ENCODE measurements around the gene ZBTB40.

The ZBTB40 gene

DNA sequence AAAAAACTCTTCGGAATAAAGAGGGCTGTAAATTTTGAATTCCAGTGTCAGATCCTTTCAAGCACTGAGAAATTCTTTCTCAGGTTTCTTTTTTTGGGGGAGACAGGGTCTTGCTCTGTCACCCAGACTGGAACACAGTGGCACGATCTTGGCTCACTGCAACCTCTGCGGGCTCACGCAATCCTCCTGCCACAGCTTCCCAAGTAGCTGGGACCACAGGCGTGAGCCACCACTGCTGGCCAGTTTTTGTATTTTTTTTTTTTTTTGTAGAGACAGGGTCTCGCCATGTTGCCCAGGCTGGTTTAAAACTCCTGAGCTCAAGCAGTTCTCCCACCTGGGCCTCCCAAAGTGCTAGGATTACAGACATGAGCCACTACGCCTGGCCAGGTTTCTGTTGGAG is 76.8 kb downstream of the ZBTB40 start:
- Histone ChIP-seq H3K36me3 (ENCODE audit: control insufficient read depth, insufficient read depth, low read length) (no peaks in the 10 kb centered on the region), H3K9ac (ENCODE audit: low read depth, low read length) (no peak overlapping the region), H3K9me3 (ENCODE audit: control insufficient read depth, insufficient read depth, low read length) (no peaks in the 10 kb centered on the region), H3K4me3 (ENCODE audit: low read depth, low read length) (no peak overlapping the region), H3K4me1 (ENCODE audit: control insufficient read depth, insufficient read depth, low read length) (no peaks in the 10 kb centered on the region), H3K27me3 (ENCODE audit: control insufficient read depth, insufficient read depth, low read length) (no peaks in the 10 kb centered on the region)

- Histone ChIP-seq H3K9ac (ENCODE audit: low read depth, low read length) (no peak overlapping the region), H3K36me3 (ENCODE audit: control insufficient read depth, insufficient read depth, low read length) (no peaks in the 10 kb centered on the region), H3K9me3 (ENCODE audit: control insufficient read depth, insufficient read depth, low read length) (no peaks in the 10 kb centered on the region), H3K27me3 (ENCODE audit: control insufficient read depth, insufficient read depth, low read length) (no peaks in the 10 kb centered on the region), H3K4me3 (ENCODE audit: low read depth, low read length) (no peak overlapping the region), H3K4me1 (ENCODE audit: control insufficient read depth, insufficient read depth, low read length) (no peaks in the 10 kb centered on the region)
Measured at GRCh38 chr1:22529901-22530621, 78.4 kb downstream of the ZBTB40 start.

- Histone ChIP-seq H3K9me3 (ENCODE audit: control insufficient read depth, insufficient read depth, low read length) (no peaks in the 10 kb centered on the region), H3K4me3 (ENCODE audit: low read depth, low read length) (no peak overlapping the region), H3K4me1 (ENCODE audit: control insufficient read depth, insufficient read depth, low read length) (no peaks in the 10 kb centered on the region), H3K27me3 (ENCODE audit: control insufficient read depth, insufficient read depth, low read length) (no peaks in the 10 kb centered on the region), H3K36me3 (ENCODE audit: control insufficient read depth, insufficient read depth, low read length) (no peaks in the 10 kb centered on the region), H3K9ac (ENCODE audit: low read depth, low read length) (no peak overlapping the region)
Measured at GRCh38 chr1:22530715-22531114, 79.1 kb downstream of the ZBTB40 start.

DNA sequence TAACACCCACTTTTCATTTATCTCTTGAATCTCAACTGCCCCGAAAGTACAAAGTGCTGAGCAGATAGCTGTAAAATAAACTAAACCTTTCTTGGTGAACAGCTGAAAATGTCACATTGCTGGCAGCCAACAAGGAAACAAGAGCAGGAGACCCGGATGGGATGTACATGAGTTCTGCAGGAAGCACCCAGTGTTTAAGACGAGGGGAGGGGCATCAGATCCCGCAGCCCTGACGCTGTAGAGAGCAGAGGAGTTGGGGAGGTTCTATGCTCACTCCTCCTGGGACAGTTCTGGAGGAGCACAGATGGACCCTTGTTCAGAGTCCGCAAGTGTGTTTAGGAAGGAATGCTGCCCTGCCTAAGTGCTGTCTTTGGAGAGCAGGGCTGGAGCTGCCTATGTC is 79.6 kb downstream of the ZBTB40 start:
- Histone ChIP-seq H3K4me1 (ENCODE audit: control insufficient read depth, insufficient read depth, low read length) (no peaks in the 10 kb centered on the region), H3K36me3 (ENCODE audit: control insufficient read depth, insufficient read depth, low read length) (no peaks in the 10 kb centered on the region), H3K9ac (ENCODE audit: low read depth, low read length) (no peak overlapping the region), H3K4me3 (ENCODE audit: low read depth, low read length) (no peak overlapping the region), H3K9me3 (ENCODE audit: control insufficient read depth, insufficient read depth, low read length) (no peaks in the 10 kb centered on the region), H3K27me3 (ENCODE audit: control insufficient read depth, insufficient read depth, low read length) (no peaks in the 10 kb centered on the region)

GRCh38 chr1:22533244-22533895 is 81.7 kb downstream of the ZBTB40 start:
- H3K4me3 ChIP-seq (ENCODE audit: low read depth, low read length): no peak overlapping the region
- no peaks in the 10 kb centered on the region for H3K9me3 ChIP-seq (ENCODE audit: control insufficient read depth, insufficient read depth, low read length)
- no peaks in the 10 kb centered on the region for H3K36me3 ChIP-seq (ENCODE audit: control insufficient read depth, insufficient read depth, low read length)
- no peaks in the 10 kb centered on the region for H3K4me1 ChIP-seq (ENCODE audit: control insufficient read depth, insufficient read depth, low read length)
- H3K9ac ChIP-seq (ENCODE audit: low read depth, low read length): no peak overlapping the region
- no peaks in the 10 kb centered on the region for H3K27me3 ChIP-seq (ENCODE audit: control insufficient read depth, insufficient read depth, low read length)

GRCh38 chr1:22534951-22535350 is 83.3 kb downstream of the ZBTB40 start:
- no peak overlapping the region for H3K9ac ChIP-seq (ENCODE audit: low read depth, low read length)
- H3K4me1 ChIP-seq (ENCODE audit: control insufficient read depth, insufficient read depth, low read length): no peaks in the 10 kb centered on the region
- H3K4me3 ChIP-seq (ENCODE audit: low read depth, low read length): no peak overlapping the region
- H3K9me3 ChIP-seq (ENCODE audit: control insufficient read depth, insufficient read depth, low read length): no peaks in the 10 kb centered on the region
- H3K36me3 ChIP-seq (ENCODE audit: control insufficient read depth, insufficient read depth, low read length): no peaks in the 10 kb centered on the region
- no peaks in the 10 kb centered on the region for H3K27me3 ChIP-seq (ENCODE audit: control insufficient read depth, insufficient read depth, low read length)

DNA sequence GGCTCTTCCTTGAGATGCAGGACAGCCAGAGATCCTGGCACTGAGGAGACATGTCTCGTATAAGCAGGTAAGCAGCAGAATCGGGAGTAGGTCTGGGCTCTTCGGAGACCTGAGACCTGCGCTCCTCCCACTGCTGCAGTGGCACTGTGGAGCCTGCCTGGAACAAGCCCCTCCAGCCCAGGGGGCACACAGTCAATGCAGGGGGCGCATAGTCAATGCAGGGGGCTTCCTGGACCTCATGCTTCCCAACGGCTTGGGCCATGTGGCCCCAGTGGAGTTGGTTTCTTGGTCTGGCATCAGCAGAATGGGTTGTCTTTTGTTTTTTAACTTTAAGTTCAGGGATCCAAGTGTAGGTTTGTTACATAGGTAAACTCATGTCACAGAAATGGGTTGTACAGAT is 83.7 kb downstream of the ZBTB40 start:
- no peaks in the 10 kb centered on the region for H3K4me1 ChIP-seq (ENCODE audit: control insufficient read depth, insufficient read depth, low read length)
- H3K9me3 ChIP-seq (ENCODE audit: control insufficient read depth, insufficient read depth, low read length): no peaks in the 10 kb centered on the region
- H3K4me3 ChIP-seq (ENCODE audit: low read depth, low read length): no peak overlapping the region
- no peaks in the 10 kb centered on the region for H3K36me3 ChIP-seq (ENCODE audit: control insufficient read depth, insufficient read depth, low read length)
- H3K9ac ChIP-seq (ENCODE audit: low read depth, low read length): no peak overlapping the region
- no peaks in the 10 kb centered on the region for H3K27me3 ChIP-seq (ENCODE audit: control insufficient read depth, insufficient read depth, low read length)

- no peaks in the 10 kb centered on the region for H3K9me3 ChIP-seq (ENCODE audit: control insufficient read depth, insufficient read depth, low read length)
- no peaks in the 10 kb centered on the region for H3K4me1 ChIP-seq (ENCODE audit: control insufficient read depth, insufficient read depth, low read length)
- no peak overlapping the region for H3K9ac ChIP-seq (ENCODE audit: low read depth, low read length)
- no peak overlapping the region for H3K4me3 ChIP-seq (ENCODE audit: low read depth, low read length)
- no peaks in the 10 kb centered on the region for H3K36me3 ChIP-seq (ENCODE audit: control insufficient read depth, insufficient read depth, low read length)
- H3K27me3 ChIP-seq (ENCODE audit: control insufficient read depth, insufficient read depth, low read length): no peaks in the 10 kb centered on the region
Measured at GRCh38 chr1:22536506-22536905, 84.9 kb downstream of the ZBTB40 start.

- no peaks in the 10 kb centered on the region for H3K27me3 ChIP-seq (ENCODE audit: control insufficient read depth, insufficient read depth, low read length)
- no peaks in the 10 kb centered on the region for H3K9me3 ChIP-seq (ENCODE audit: control insufficient read depth, insufficient read depth, low read length)
- H3K4me1 ChIP-seq (ENCODE audit: control insufficient read depth, insufficient read depth, low read length): no peaks in the 10 kb centered on the region
- no peak overlapping the region for H3K9ac ChIP-seq (ENCODE audit: low read depth, low read length)
- no peaks in the 10 kb centered on the region for H3K36me3 ChIP-seq (ENCODE audit: control insufficient read depth, insufficient read depth, low read length)
- no peak overlapping the region for H3K4me3 ChIP-seq (ENCODE audit: low read depth, low read length)
Measured at GRCh38 chr1:22537441-22538139, 85.9 kb downstream of the ZBTB40 start.

- Histone ChIP-seq H3K36me3 (ENCODE audit: control insufficient read depth, insufficient read depth, low read length) (no peaks in the 10 kb centered on the region), H3K27me3 (ENCODE audit: control insufficient read depth, insufficient read depth, low read length) (no peaks in the 10 kb centered on the region), H3K4me3 (ENCODE audit: low read depth, low read length) (no peak overlapping the region), H3K4me1 (ENCODE audit: control insufficient read depth, insufficient read depth, low read length) (no peaks in the 10 kb centered on the region), H3K9me3 (ENCODE audit: control insufficient read depth, insufficient read depth, low read length) (no peaks in the 10 kb centered on the region), H3K9ac (ENCODE audit: low read depth, low read length) (no peak overlapping the region)
Measured at GRCh38 chr1:22539510-22540118, 88.0 kb downstream of the ZBTB40 start.

DNA sequence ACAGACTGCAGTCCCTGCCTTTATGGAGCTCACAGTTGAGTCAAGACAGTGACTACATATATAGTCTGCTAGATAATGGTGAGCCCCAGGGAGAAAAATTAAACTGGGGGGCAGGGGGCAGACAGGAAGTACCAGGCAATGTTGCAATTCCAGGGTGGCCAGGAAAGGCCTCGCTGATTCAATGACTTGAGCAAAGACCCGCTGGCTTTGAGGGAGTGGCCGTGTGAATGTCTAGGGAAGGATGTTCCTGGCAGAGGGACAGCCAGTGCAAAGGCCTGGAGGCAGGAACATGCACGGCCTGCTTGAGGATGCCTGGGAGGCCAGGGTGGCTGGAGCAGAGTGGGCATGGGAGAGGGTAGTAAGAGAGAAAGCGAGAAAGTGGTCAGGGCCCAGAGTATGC is 88.7 kb downstream of the ZBTB40 start:
- Histone ChIP-seq H3K9ac (ENCODE audit: low read depth, low read length) (no peak overlapping the region), H3K4me1 (ENCODE audit: control insufficient read depth, insufficient read depth, low read length) (no peaks in the 10 kb centered on the region)

More for the DNA sequence above, 88.7 kb downstream of the ZBTB40 start:
- Histone ChIP-seq H3K36me3 (ENCODE audit: control insufficient read depth, insufficient read depth, low read length) (no peaks in the 10 kb centered on the region), H3K27me3 (ENCODE audit: control insufficient read depth, insufficient read depth, low read length) (no peaks in the 10 kb centered on the region), H3K4me3 (ENCODE audit: low read depth, low read length) (no peak overlapping the region), H3K9me3 (ENCODE audit: control insufficient read depth, insufficient read depth, low read length) (no peaks in the 10 kb centered on the region)
